ENCODE data around the gene PRICKLE2.

The PRICKLE2 gene

DNA sequence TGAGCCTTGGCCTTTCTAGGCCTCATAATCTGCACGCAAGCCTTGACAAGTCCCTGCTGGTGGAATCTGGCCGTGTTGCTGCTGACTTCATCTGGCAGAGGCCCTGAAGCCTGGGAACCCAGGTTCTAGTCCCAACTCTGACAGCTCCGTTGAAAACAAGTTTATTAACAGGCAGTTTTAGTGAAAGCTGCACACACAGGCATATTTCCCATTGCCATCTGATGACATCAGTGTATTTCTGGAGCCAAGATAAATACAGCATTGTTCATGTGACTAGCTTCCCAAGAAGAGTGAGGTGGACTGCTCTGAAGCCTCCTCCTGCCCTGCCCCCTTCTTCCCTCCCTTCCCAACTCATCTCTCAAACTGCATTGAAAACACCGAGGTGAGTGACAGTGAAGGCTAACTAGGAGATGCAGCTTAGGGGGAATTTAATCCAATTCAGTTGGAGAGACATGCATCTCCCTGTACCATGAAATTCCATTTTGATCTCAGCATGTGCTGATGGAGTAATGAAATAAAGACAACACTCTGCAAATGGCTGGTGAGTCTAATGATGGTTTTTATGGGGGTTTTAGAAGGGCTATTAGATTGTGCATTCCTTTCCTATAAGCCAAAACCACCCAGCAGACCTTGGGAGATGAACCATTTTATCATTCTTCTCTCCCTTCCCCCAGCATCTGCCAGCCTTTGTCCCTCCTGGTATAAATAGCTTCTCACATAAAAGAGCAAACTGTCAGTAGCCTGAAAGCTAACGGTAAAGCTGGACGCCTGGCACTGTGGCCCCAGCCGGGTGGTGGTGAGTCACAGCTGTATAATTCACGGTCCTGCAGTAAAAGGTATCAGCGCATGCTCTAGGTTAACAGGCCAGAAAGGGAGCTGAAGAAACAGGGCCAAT lies 38.0 kb downstream of the PRICKLE2 start:
- peak; percentile 59 for DNase-seq

- DNase-seq = no peak
Observed at GRCh38 chr3:64186667-64187064, 38.6 kb downstream of the PRICKLE2 start.

DNA sequence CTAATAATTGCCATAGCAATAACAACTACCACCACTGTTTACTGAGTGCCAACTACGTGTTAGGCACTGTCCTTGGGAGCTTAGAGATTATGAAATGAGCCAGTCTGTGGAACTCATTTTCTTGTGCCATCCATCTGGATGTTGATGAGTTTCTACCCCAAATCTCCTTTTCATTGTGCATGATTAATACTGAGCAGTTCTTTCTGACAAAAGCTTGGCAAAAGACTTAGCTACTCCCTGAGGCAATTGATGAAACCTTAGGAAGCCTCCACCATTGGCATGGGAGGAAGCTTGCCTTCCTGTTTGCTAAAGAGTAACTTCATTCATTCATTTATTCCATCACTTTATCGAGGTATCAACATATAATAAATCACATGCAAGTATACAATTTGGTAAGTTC lies 39.8 kb downstream of the PRICKLE2 start:
- DNase-seq = no peak

GRCh38 chr3:64184621-64185020 lies 40.6 kb downstream of the PRICKLE2 start:
- DNase-seq = no peak

GRCh38 chr3:64179860-64180259 lies 45.4 kb downstream of the PRICKLE2 start:
- DNase-seq = no peak

DNA sequence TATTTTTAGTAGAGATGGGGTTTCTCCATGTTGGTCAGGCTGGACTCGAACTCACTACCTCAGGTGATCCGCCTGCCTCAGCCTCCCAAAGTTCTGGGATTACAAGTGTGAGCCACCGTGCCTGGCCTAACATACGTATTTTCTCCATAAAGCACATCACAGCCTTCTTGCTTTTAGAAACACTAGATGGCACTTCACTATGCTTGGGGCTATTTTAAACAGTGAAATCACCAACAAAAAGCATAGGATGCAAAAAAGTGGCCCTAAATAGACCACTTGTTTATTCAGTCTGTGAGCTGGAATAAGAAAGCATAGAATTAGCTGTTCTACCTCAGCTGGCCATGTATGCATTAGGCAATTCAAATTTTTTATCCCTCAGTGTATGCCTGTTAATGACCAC lies 46.0 kb downstream of the PRICKLE2 start:
- no peak for DNase-seq

DNA sequence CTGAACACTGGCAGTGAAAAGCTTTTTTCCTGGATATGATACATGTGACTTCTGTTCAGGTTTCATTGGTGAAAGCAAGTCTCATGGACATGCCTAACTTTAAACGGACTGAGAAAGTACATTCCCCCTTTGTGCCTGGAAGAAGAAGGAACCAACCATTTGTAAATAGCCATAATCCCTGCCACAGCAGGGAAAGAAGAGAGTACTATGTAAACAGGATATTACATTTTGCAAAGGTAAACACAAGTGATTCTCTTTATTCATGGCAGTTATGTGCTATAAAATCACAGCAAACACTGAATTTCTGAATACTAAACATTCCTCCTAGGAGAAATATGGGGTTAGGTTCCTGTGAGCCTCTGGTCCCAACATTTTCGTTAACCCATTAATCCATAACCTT lies 46.8 kb downstream of the PRICKLE2 start:
- no peak for DNase-seq

DNA sequence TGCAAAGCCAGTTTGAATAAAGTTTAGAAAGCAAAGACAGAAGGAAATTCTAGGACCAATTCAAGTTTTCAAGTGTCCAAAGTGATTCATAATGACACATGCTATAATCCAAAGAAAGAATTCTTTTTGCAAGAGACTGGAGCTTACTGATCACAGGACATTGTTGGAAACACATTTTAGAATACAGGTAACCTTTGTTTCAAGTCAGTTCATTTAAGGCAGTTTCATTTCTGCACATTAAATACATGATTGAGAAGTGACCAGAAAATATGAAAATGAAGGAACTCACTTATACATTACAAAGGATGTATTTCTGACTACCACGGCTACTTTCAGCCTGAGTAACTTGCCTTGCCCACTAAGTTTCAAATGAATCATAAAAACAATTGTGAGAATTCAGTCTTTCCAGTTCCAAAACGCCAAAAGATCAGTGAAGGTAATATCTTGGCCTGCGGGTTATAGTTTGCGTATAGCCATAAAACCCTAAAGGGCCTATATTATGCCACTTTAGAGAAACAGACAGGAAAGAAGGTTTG lies 48.7 kb downstream of the PRICKLE2 start:
- no peak for DNase-seq

GRCh38 chr3:64174328-64174727 lies 50.9 kb downstream of the PRICKLE2 start:
- DNase-seq = no peak

DNA sequence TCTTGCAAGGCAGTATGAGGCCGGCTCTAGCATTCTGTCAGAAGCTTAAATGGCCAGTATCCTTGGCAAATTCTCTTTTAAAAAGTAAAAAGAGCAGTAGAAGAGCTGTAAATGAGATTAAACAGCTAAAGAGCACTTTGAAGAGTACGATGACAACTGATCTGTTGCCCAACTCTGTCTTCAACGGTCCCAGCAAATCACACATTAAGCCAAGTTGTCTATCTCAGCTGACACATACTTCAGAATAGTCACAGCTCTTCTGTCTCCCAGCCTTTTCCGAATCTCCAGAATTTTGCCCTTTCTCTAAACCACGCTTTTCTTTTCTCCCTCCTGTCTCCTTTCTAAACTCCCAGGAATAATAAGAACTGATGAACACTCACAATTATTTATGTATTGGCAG lies 51.7 kb downstream of the PRICKLE2 start:
- DNase-seq = no peak

DNA sequence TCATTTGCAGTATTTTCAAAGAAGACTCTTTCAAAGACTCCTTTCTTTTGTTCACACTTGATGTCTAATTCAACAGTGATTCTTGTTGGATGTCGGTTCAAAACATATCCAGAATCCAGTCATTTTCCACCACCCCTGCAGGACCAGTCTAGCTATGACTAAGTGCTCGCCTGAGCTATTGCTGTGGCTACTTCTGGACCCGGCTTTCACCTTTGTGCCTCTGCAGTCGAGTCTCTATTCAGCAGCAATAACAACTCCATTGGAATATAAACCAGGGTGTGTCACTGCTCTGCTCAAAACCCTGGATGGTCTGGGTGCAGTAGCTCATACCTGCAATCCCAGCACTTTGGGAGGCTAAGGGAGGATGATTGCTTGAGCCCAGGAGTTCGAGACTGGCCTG lies 55.0 kb downstream of the PRICKLE2 start:
- DNase-seq = no peak

DNA sequence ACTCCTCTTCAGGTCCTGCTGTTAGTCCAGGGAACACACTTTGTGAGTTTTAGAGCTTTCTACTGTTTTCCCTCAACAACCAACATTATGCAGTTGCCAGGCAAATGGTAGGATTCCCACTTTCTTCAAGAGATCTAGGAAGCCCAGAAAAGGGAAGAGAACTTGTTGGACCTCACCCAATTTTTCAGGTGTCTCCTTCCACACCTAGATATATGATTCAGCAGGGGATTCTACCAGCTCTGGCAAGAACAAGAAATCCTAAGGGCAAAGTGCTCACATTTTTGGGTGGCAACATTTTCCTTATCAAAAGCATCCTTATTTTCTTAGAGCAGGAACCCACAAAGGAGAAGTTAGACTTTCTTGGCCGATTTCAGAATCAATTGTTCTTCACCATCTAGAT lies 57.4 kb downstream of the PRICKLE2 start:
- DNase-seq = no peak

DNA sequence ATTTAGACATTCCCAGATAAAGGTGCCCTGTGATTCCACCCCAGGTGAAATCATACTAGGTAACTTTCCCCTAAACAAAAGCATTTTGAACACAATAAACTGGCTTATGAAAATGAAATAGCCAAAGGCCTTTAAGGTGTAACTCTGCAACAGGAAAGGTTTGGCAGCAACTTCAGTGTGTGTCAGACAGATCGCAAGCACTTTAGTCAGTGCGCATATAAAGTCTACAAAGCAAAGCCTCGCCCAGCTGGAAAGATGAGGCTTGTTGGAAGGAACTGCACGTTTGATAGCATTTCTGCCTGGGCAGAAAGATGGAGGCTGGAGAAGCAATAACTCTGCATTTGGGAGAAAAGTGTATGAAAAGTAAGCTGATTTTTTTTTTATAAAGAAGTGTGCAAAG lies 57.9 kb downstream of the PRICKLE2 start:
- no peak for DNase-seq

DNA sequence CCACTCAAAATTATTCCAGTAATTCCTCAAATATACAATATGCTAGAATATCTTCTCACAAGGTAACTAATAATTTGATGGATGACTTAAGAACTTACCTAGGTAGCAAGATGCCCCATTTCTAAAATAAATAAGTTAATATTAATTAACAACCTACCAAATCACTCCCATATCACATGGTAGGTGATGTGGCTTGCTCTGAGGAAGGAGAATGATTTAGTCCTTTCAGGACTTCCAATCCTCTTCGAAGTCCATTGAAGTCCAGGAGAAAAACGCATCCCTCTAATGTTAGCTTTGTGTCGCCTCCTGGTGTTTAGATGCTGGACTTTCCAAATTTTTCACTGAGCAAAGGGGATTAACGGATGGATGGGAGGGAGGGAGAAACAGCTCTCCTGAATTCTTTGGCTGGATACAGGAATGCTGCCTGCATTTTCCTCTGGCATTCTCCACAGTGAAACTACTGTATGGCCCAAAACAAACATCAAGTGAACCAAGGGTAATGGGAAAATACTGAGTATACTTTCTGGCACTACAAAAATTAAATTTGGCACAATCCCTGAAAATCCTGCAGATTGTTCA lies 58.6 kb downstream of the PRICKLE2 start:
- DNase-seq = no peak

DNA sequence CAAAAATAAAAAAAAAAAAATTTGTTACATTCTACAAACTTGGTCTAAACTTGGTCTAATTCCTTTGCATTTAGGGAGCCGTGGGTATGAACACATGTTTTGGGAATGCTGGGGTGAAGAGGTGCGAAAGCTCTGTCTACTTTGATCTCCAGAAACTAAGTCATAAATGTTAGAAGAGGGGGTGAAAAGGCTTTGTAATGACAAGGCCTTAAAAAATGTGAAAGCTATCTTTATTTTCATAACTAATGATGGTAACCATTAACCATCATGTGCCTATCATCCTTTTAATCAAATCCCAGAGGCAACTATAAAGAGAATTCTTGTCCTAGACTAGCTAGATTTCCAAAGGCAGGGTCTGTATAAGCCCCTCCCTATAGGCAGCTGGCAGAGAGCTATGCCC lies 60.9 kb downstream of the PRICKLE2 start:
- DNase-seq = no peak

DNA sequence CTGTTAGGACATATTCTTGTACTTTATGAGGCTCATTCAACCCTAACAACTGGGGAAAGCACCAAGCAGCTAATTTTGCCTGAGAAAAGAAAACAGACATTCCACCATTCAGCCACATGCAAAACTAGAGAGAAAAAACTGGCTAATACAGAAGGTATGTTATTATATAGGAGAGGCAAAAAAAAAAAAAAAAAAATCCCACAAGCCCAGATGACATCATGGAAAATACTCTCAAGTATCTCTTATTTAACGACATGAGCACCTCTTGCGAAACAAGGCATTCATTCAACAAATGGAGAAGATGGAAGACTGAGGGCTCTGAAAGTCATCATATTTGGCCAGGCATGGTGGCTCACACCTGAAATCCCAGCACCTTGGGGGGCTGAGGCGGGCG lies 61.5 kb downstream of the PRICKLE2 start:
- no peak for DNase-seq

GRCh38 chr3:64163019-64163754 lies 62.1 kb downstream of the PRICKLE2 start:
- DNase-seq = no peak

DNA sequence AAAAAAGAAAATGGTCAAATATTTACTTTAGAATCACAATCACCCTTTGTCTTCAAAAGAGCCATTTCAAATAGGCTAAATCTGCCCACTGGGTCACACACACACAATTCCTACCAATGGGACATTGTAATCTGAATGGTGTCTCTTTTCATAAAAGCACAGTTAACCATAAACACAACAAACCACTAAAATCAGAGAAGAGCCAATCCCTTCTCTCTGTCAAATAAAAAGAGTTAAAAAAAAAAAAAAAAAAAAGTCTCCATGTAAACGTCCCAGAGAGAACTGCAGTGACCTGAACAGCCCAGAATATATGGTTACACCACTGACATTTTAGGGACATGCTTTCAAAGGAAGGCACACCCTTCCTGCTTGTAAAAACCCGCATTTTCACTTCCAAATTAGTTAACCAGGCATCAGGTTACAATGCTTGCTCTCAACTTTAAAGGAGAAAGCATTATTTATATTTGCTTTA lies 63.7 kb downstream of the PRICKLE2 start:
- DNase-seq = no peak

DNA sequence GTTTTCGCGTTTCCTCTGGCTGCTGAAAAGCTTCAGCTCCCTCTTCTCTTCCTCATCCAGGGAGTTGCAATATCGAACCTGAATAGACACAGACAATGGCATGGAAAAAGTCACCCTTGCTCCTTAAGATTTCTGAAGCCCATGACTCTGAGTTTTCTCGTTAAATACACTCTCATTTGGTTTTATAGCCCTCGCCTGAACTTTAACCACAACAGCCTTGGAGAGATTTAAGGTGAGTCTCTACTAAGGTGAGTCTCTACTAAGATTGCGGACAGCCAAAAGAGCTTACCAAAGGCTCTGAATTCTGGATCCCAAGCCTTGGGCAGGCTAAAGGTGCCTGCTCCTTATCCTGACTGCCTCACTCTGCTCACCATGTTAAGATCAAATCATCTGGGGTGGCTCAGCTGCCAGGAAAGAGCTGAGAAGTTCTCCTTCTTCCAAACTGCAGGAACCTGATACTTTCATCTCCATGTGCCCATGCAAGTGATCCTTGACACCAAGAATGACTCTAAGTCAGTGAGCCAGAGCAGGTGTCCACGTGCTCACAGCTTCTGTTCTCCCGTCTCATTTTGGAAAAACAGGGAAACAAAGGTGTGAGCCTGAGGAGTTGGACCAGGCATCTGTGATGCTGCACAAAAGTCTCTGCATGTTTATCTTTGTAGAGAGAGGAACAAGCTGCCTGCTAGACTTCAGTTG lies 65.1 kb downstream of the PRICKLE2 start:
- DNase-seq = no peak

GRCh38 chr3:64158334-64158733 lies 66.9 kb downstream of the PRICKLE2 start:
- no peak for DNase-seq

GRCh38 chr3:64157150-64158035 lies 67.9 kb downstream of the PRICKLE2 start:
- DNase-seq = no peak

GRCh38 chr3:64155328-64155727 lies 69.9 kb downstream of the PRICKLE2 start:
- no peak for DNase-seq

All from NCI-H2227 treated with DMSO at 0.1 percent for 48 hours (cell line).